HUES6 (cell line): ENCODE measurements around the gene DHFR2.
"Not testable (repeated sequence)": the region's sequence is repeated elsewhere in the genome, so short reads cannot be mapped to it uniquely, and the experiment has no call there.

Experiments
- H3K27ac ChIP-seq: 2 replicates; pipeline ENCODE4 v1.7.0; 2013; ENCODE audit warnings: low read depth, mild to moderate bottlenecking, low read length, inconsistent platforms
- H3K27me3 ChIP-seq: 2 replicates; pipeline ENCODE4 v1.6.1; 2013; ENCODE audit warnings: low read length; ENCODE audit not compliant: control insufficient read depth, insufficient read depth
- H3K36me3 ChIP-seq: 2 replicates; pipeline ENCODE4 v1.6.1; 2013; ENCODE audit warnings: low read length; ENCODE audit not compliant: control insufficient read depth, insufficient read depth
- H3K4me1 ChIP-seq: 2 replicates; pipeline ENCODE4 v1.6.1; 2013; ENCODE audit warnings: low read length; ENCODE audit not compliant: control insufficient read depth, insufficient read depth
- H3K4me3 ChIP-seq: 2 replicates; pipeline ENCODE4 v1.5.1; 2013; ENCODE audit warnings: low read depth, low read length
- H3K9ac ChIP-seq: one replicate; pipeline ENCODE4 v1.6.1; 2013; ENCODE audit warnings: mild to moderate bottlenecking, low read length
- H3K9me3 ChIP-seq: 2 replicates; pipeline ENCODE4 v1.6.1; 2013; ENCODE audit warnings: low read depth, low read length; ENCODE audit not compliant: control insufficient read depth, insufficient read depth

Gene DHFR2

GRCh38 chr3:94062513-94063404 is at the start of gene DHFR2, which contains the start of gene NSUN3:
DHFR2 (minus strand) TSS chr3:94062916; CDS start chr3:94061511, 1,405 bp downstream.
NSUN3 (plus strand) TSS chr3:94063061; CDS start chr3:94063127, 66 bp downstream.
- peak within 1 kb of the TSS; percentile 93 for H3K9ac ChIP-seq
- H3K4me1 ChIP-seq, result 0 out of 2 replicates have a peak, but pooled peaks cover 3% of the 10 kb centered on the region
- H3K27ac ChIP-seq, result peak within 1 kb of the TSS; percentile 93
- peak within 1 kb of the TSS; percentile 86 for H3K4me3 ChIP-seq
- H3K27me3 ChIP-seq, result no peaks in the 10 kb centered on the region
- peaks cover 3% of the 10 kb centered on the region; the same call in 1 of the 2 replicates for H3K36me3 ChIP-seq
- H3K9me3 ChIP-seq, result no peaks in the 10 kb centered on the region

- Histone ChIP-seq H3K4me1 (no peaks in the 10 kb centered on the region), H3K4me3 (no peak overlapping the region), H3K9me3 (no peaks in the 10 kb centered on the region), H3K27me3 (no peaks in the 10 kb centered on the region), H3K9ac (no peak overlapping the region), H3K36me3 (peaks cover 8% of the 10 kb centered on the region; the same call in 1 of the 2 replicates), H3K27ac (no peak overlapping the region)
Observed at GRCh38 chr3:94110854-94111253, 48.1 kb upstream of the DHFR2 start.

DNA sequence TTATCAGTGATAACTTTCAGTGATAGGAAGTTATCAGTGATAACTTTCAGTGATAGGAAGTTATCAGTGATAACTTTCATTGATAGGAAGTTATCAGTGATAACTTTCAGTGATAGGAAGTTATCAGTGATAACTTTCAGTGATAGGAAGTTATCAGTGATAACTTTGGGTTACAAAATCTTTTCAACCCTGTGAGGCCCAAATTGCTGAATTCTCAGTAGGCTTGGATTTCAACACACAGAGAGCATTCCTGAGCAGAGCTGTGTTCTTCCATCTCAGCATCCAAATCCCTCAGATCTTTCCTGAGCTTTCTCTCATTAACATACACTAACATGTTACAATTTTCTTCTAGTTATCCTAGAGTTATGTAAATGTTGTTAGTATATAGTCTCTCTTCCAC is 47.5 kb upstream of the DHFR2 start:
- H3K27me3 ChIP-seq, H3K27ac ChIP-seq, H3K36me3 ChIP-seq, H3K4me1 ChIP-seq, H3K9me3 ChIP-seq, H3K4me3 ChIP-seq: not testable (repeated sequence)
- H3K9ac ChIP-seq, result peak overlapping the region; percentile 61

- no peak overlapping the region for H3K4me3 ChIP-seq
- no peak overlapping the region for H3K9ac ChIP-seq
- no peak overlapping the region for H3K27ac ChIP-seq
- H3K27me3 ChIP-seq, result no peaks in the 10 kb centered on the region
- peaks cover 2% of the 10 kb centered on the region; the same call in 1 of the 2 replicates for H3K36me3 ChIP-seq
- H3K9me3 ChIP-seq, result no peaks in the 10 kb centered on the region
- no peaks in the 10 kb centered on the region for H3K4me1 ChIP-seq
Observed at GRCh38 chr3:94106268-94106667, 43.6 kb upstream of the DHFR2 start.

- Histone ChIP-seq H3K36me3 (peaks cover 6% of the 10 kb centered on the region), H3K4me3 (no peak overlapping the region), H3K27me3 (no peaks in the 10 kb centered on the region), H3K27ac (no peak overlapping the region), H3K9me3 (no peaks in the 10 kb centered on the region), H3K4me1 (no peaks in the 10 kb centered on the region), H3K9ac (no peak overlapping the region)
Observed at GRCh38 chr3:94101860-94102259, 39.1 kb upstream of the DHFR2 start.

DNA sequence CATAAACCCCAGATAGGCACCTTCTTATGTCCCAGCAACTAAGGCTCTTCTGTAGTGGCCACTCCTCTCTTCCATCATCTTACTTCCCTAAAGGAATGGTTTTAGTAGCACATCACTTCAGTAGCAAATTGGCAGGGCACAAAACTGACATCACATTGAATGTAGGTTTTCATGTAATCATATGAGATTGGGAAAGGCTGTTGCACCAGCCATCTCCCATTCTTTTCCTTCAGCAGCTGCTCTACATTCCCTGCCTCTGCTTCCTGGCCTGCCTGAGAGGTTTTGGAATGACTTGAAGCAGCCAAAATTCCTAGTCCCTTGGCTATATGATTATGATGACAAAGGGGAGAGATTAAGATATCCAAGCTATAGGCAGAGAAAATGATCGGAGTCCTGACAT is 36.6 kb upstream of the DHFR2 start:
- Histone ChIP-seq H3K27ac (no peak overlapping the region), H3K4me1 (no peaks in the 10 kb centered on the region), H3K9ac (no peak overlapping the region), H3K27me3 (no peaks in the 10 kb centered on the region), H3K9me3 (no peaks in the 10 kb centered on the region), H3K36me3 (peaks cover 19% of the 10 kb centered on the region), H3K4me3 (no peak overlapping the region)

GRCh38 chr3:94098452-94098851 is 35.7 kb upstream of the DHFR2 start:
- Histone ChIP-seq H3K4me1 (no peaks in the 10 kb centered on the region), H3K36me3 (peaks cover 19% of the 10 kb centered on the region), H3K4me3 (no peak overlapping the region), H3K27me3 (no peaks in the 10 kb centered on the region), H3K9me3 (no peaks in the 10 kb centered on the region), H3K27ac (no peak overlapping the region), H3K9ac (no peak overlapping the region)

DNA sequence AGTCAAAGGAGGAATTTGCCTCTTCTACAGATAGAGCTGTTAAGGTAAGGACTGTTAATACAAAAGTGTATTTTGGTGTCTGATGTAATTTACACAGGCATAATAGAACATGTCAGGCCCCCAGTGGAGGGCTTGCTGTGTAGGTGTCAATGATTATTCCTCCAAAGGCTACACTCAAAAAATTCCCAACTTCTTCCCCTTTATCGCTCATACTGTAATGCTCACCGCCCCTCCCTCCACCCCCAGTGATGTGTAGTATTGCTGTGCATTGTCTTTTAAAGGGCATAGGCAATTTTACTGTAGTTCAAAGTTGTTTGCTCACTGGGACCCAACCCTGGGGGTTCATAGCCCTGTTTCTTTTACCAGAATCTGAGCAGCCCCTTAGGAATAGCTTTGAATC is 32.4 kb upstream of the DHFR2 start:
- no peak overlapping the region for H3K9ac ChIP-seq
- H3K27me3 ChIP-seq, result no peaks in the 10 kb centered on the region
- no peaks in the 10 kb centered on the region for H3K4me1 ChIP-seq
- peaks cover 19% of the 10 kb centered on the region for H3K36me3 ChIP-seq
- no peaks in the 10 kb centered on the region for H3K9me3 ChIP-seq
- no peak overlapping the region for H3K27ac ChIP-seq
- H3K4me3 ChIP-seq, result no peak overlapping the region

GRCh38 chr3:94093151-94093550 is 30.4 kb upstream of the DHFR2 start:
- H3K9ac ChIP-seq, result no peak overlapping the region
- H3K36me3 ChIP-seq, result peaks cover 15% of the 10 kb centered on the region

DNA sequence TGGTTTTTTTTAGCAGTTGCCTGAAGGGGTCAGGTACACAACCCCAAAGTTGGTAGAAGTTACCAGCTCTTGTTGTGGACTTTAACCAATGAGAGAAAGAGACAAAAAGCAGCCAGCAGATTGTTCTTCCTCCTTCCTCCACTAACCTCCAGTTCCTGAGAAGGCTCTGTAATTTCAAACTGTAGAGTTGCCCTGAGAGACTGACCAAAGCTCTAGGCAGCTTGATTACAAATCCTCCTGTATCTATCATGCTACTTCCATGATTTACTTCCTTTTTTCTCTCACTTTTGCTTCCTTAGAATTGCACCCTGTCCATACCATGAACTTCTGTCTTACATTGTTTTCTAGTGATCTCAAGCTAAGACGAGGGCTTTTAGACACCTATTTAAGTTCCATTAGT is 29.4 kb upstream of the DHFR2 start:
- Histone ChIP-seq H3K36me3 (peaks cover 13% of the 10 kb centered on the region), H3K27me3 (no peaks in the 10 kb centered on the region), H3K9ac (no peak overlapping the region), H3K9me3 (no peaks in the 10 kb centered on the region), H3K4me1 (no peaks in the 10 kb centered on the region), H3K27ac (no peak overlapping the region), H3K4me3 (no peak overlapping the region)

More at GRCh38 chr3:94093151-94093550, 30.4 kb upstream of the DHFR2 start:
- Histone ChIP-seq H3K9me3 (no peaks in the 10 kb centered on the region), H3K27me3 (no peaks in the 10 kb centered on the region), H3K4me3 (no peak overlapping the region), H3K27ac (no peak overlapping the region), H3K4me1 (no peaks in the 10 kb centered on the region)

DNA sequence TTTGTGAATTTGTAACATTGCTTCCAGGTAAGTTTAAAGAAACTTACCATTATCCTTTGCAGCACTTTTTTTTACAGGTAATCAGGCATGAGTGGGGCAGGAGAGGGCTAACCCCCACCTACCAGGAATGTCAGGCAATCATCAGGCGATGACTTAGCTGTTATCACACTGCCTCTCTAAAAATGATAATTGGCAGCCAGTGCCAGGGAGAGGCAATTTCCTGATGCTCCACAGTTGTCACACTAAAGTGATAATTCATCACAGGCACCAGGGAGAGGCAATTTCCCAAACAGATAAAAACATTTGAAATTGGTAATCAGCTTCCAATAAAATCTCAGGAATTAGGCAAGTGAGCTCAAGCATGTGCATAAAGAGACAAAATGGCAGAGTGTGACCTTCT is 26.4 kb upstream of the DHFR2 start:
- Histone ChIP-seq H3K36me3 (peaks cover 3% of the 10 kb centered on the region; the same call in 1 of the 2 replicates), H3K9ac (no peak overlapping the region), H3K27me3 (no peaks in the 10 kb centered on the region), H3K9me3 (no peaks in the 10 kb centered on the region), H3K27ac (no peak overlapping the region), H3K4me1 (no peaks in the 10 kb centered on the region), H3K4me3 (no peak overlapping the region)
